ENCODE measurements around the gene HIVEP2. TPM values are rescaled to one million over a fixed set of nuclear protein-coding genes. Genes with fewer than 3 reads are reported as not detected.

The HIVEP2 gene
- total and polyA plus RNA-seq, 2 donors (not counting 3 experiments of a cell fraction or from before 2014, with no cell fraction given): 1.3 to 4.7 TPM

GRCh38 chr6:142938510-142938909 is 6.5 kb downstream of the HIVEP2 start:
- Histone ChIP-seq H3K9ac (replicated peaks; ENCODE audit: extremely low read depth, insufficient read depth, low read length) (no peak overlapping the region), H3K4me3 (replicated peaks in 1 of 3; ENCODE audit: insufficient read depth in 1 of 3, low read depth in 1 of 3, low read length in 3 of 3) (no peak overlapping the region), H3K4me1 (ENCODE audit: control insufficient read depth, extremely low read depth, insufficient read depth, low read length) (peaks cover 16% of the 10 kb centered on the region), H3K36me3 (ENCODE audit: control insufficient read depth in 2 of 2, extremely low read depth in 1 of 2, insufficient read depth in 2 of 2, low read length in 2 of 2) (no peaks in the 10 kb centered on the region), H3K9me1 (replicated peaks; ENCODE audit: control insufficient read depth, extremely low read depth, insufficient read depth, low read length) (no peaks in the 10 kb centered on the region), H3K4me2 (ENCODE audit: insufficient read depth, low read length) (no peak overlapping the region), H3K27me3 (ENCODE audit: control insufficient read depth in 2 of 2, insufficient read depth in 2 of 2, low read length in 2 of 2) (no peaks in the 10 kb centered on the region), H3K9me3 (replicated peaks; ENCODE audit: control insufficient read depth, insufficient read depth, low read length) (no peaks in the 10 kb centered on the region), H3K79me2 (ENCODE audit: control insufficient read depth, insufficient read depth, low read length) (no peaks in the 10 kb centered on the region), H3K27ac (ENCODE audit: insufficient read depth, low read depth, low read length) (no peak overlapping the region), H4K20me1 (replicated peaks; ENCODE audit: control insufficient read depth, extremely low read depth, insufficient read depth, low read length) (no peaks in the 10 kb centered on the region), H2AFZ (ENCODE audit: low read depth, low read length) (no peak overlapping the region)
- no TSS peak for BruUV-seq (replicated peaks)
- dilution Hi-C loops (cut with MboI; ENCODE audit: extremely low pct_ligation_motif_present, low sequenced_read_pairs) (no loop called here), intact Hi-C loops (cut with micrococcal nuclease) (no loop called here)
- ChIA-PET CTCF (interaction anchor here (1.1 to 2.3 kb wide), 4 partner anchors 8 to 245 kb away, joined by 3 to 8 read pairs (median 4); no protein-coding TSS in a partner anchor), POLR2A (no interaction called here)
- TF ChIP-seq FOS (IDR thresholded peaks at IDR 0.05; ENCODE audit: borderline replicate concordance, insufficient read depth, low read length): no peak
- TF ChIP-seq JUN (IDR thresholded peaks at IDR 0.05; ENCODE audit: borderline replicate concordance, insufficient read depth, insufficient read length, low read depth): no peak
- no peak for TF ChIP-seq POLR2AphosphoS5 (IDR thresholded peaks at IDR 0.05; ENCODE audit: insufficient read depth, low read depth, low read length)
- TF ChIP-seq MAX (IDR thresholded peaks at IDR 0.05; ENCODE audit: insufficient read depth, insufficient read length): no peak
- TF ChIP-seq CTCF (IDR thresholded peaks at IDR 0.05; ENCODE audit: extremely low read depth in 1 of 2, insufficient read depth in 1 of 2, low read depth in 1 of 2, low read length in 2 of 2): no peak
- TF ChIP-seq MYC (IDR thresholded peaks at IDR 0.05; ENCODE audit: low read depth, low read length): no peak
- TF ChIP-seq EZH2 (IDR thresholded peaks at IDR 0.05; ENCODE audit: borderline replicate concordance, low read depth, low read length, severe bottlenecking): no peak
- no peak for TF ChIP-seq GATA2 (IDR thresholded peaks at IDR 0.05; ENCODE audit: insufficient read depth, insufficient read length, low read depth, low read length)
- no peak for TF ChIP-seq POLR2A (IDR thresholded peaks at IDR 0.05; ENCODE audit: low read depth, low read length)
- no peak for FAIRE-seq
- DNase-seq (ENCODE audit: low read depth, low spot score): no peak
